Measurements from ENCODE around the gene LOXHD1.
A peak's percentile ranks its signal among the peaks of the same experiment; 100 is the strongest.

LOXHD1 gene

DNA sequence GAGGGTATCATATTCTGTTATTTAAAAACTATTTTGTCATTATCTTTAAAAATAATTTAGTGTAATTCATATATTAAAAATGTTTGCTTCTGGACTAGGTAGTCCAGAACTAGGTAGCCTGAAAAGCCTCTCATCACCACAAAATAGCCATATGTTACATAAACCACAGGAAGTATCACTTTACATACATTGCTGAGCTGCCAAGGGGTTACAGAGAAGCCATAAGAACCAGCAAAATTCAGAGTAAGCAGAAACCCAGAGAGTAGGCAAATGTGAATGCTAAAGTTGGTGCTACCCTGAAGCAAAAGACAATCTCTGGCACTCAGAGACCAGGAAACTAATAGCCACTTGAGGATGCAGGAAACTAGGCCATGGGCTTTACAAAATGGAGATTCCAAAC lies 60.9 kb downstream of the LOXHD1 start:
- no peak overlapping the region for H3K4me3 ChIP-seq (ENCODE audit: low read depth, low read length)
- DNase-seq (ENCODE audit: low read depth) = peak; percentile 42
- TF ChIP-seq, protein P1, sequence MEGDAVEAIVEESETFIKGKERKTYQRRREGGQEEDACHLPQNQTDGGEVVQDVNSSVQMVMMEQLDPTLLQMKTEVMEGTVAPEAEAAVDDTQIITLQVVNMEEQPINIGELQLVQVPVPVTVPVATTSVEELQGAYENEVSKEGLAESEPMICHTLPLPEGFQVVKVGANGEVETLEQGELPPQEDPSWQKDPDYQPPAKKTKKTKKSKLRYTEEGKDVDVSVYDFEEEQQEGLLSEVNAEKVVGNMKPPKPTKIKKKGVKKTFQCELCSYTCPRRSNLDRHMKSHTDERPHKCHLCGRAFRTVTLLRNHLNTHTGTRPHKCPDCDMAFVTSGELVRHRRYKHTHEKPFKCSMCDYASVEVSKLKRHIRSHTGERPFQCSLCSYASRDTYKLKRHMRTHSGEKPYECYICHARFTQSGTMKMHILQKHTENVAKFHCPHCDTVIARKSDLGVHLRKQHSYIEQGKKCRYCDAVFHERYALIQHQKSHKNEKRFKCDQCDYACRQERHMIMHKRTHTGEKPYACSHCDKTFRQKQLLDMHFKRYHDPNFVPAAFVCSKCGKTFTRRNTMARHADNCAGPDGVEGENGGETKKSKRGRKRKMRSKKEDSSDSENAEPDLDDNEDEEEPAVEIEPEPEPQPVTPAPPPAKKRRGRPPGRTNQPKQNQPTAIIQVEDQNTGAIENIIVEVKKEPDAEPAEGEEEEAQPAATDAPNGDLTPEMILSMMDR (IDR thresholded peaks at IDR 0.05; ENCODE audit: low read depth, low read length) = no peak
- TF ChIP-seq POLR2A (IDR thresholded peaks at IDR 0.05; ENCODE audit: extremely low read depth, insufficient read length) (no peak), MYC (IDR thresholded peaks at IDR 0.05; ENCODE audit: low read depth, low read length) (no peak)
- TF ChIP-seq, protein P2, sequence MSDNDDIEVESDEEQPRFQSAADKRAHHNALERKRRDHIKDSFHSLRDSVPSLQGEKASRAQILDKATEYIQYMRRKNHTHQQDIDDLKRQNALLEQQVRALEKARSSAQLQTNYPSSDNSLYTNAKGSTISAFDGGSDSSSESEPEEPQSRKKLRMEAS (IDR thresholded peaks at IDR 0.05; ENCODE audit: low read depth, low read length) = no peak

DNA sequence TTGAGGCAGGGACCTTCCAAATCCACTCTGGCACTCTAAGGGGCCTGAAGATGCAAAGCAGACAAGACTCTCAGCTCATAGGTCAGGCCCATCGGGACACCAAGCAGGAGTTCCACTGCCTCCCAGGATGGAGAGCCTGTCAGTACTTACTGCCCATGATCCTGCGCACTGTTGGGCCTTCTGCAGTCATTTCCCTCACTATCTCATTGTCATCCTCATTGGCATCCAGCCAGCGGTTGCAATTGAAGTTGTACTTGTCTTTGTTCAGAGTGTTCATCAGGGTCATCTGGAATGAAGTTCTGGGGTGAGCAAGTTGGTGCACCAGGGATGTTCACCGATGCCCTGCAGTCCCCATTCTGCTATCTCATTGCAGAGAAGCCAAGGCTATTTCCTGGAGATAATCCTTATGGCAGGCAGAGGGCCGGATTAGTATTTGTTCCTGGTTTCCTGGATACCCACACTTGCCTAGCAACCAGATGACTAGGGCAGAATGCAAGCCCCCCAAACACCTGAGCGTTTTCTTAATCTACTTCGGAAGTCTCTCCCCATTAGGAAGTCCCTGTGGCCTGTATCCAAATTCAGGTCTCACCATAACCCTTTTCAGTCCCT lies 65.1 kb downstream of the LOXHD1 start:
- H3K4me3 ChIP-seq (ENCODE audit: low read depth, low read length) = no peak overlapping the region
- no peak for DNase-seq (ENCODE audit: low read depth)
- TF ChIP-seq POLR2A (IDR thresholded peaks at IDR 0.05; ENCODE audit: extremely low read depth, insufficient read length) (no peak), MYC (IDR thresholded peaks at IDR 0.05; ENCODE audit: low read depth, low read length) (no peak)
- TF ChIP-seq, protein P2 (IDR thresholded peaks at IDR 0.05; ENCODE audit: low read depth, low read length) = no peak
- TF ChIP-seq, protein P1 (IDR thresholded peaks at IDR 0.05; ENCODE audit: low read depth, low read length) = no peak

DNA sequence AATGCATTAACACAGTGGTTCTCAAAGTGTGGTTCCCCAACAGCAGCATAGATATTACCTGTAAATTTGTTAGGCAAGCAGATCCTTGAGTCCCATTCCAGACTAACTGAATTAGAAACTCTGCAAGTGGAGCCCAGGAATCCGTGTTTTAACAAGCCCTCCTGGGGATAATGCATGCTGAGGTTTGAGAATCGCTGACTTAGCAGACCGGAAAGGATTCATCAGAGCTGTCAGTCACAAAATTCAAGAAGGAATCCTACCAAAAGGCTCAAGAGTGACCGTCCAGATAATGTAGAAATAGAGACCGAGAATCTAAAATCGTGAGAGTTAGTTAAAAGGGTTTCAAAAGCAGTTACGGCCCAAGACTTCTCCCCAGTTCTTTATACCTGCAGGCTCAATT lies 66.9 kb downstream of the LOXHD1 start:
- H3K4me3 ChIP-seq (ENCODE audit: low read depth, low read length) = no peak overlapping the region
- TF ChIP-seq MYC (IDR thresholded peaks at IDR 0.05; ENCODE audit: low read depth, low read length) (no peak), POLR2A (IDR thresholded peaks at IDR 0.05; ENCODE audit: extremely low read depth, insufficient read length) (no peak)
- TF ChIP-seq, protein P1 (IDR thresholded peaks at IDR 0.05; ENCODE audit: low read depth, low read length) = no peak
- TF ChIP-seq, protein P2 (IDR thresholded peaks at IDR 0.05; ENCODE audit: low read depth, low read length) = no peak
- DNase-seq (ENCODE audit: low read depth) = no peak

DNA sequence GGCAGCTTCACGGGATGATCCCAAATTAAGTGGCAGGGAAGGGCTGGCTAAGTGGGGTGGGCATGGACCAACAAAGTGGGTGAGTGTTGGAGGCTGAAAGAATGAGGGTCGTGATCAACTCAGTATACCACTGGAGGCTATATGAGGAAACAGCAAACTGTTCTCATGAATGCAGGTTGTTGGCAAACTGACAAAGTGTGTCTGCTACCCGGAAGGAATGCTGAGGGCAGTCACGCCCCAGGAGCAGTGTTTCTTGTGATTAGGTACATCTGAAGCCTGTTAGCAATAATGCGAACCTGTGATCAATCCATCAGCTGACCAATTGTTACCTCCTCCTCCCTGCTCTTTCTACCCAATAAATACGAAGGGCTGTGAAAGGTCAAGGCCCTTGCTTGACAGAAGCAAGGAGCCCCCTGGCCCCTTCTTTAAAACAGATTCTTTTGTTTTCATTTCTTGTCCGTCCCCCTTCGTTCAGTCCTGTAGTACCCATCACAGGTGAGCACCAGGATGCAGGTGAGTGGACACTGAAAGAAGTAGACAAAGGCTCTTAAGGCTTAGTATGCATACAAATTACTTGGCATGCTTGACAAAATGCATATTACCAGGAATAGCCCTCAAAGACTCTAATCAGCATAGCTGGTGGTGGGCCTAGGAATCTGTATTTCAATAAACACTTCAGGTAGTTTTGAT lies 67.9 kb downstream of the LOXHD1 start:
- TF ChIP-seq, protein P1 (IDR thresholded peaks at IDR 0.05; ENCODE audit: low read depth, low read length) = no peak
- TF ChIP-seq MYC (IDR thresholded peaks at IDR 0.05; ENCODE audit: low read depth, low read length) = no peak
- TF ChIP-seq POLR2A (IDR thresholded peaks at IDR 0.05; ENCODE audit: extremely low read depth, insufficient read length) = no peak
- TF ChIP-seq, protein P2 (IDR thresholded peaks at IDR 0.05; ENCODE audit: low read depth, low read length) = no peak
- no peak for DNase-seq (ENCODE audit: low read depth)
- H3K4me3 ChIP-seq (ENCODE audit: low read depth, low read length) = no peak overlapping the region

DNA sequence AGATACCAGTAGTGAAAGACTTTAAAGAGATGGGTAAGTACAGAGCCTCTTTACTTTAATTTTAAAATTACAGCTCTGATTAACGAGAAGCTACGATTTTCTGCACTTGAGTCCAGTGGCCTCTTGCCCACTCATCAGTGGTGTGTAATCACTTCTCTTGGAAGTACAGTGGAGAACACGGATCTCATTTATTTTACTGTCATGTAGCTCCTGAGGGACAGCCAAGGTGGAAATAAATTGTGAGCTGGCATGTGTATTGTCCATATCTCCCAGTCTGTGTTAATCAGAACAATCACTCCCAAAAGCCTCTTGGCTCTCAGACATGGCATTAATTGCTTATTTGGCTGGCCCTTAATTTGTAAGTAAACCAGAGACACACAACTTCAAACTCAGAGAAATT lies 69.4 kb downstream of the LOXHD1 start:
- DNase-seq (ENCODE audit: low read depth) = no peak
- no peak overlapping the region for H3K4me3 ChIP-seq (ENCODE audit: low read depth, low read length)
- TF ChIP-seq MYC (IDR thresholded peaks at IDR 0.05; ENCODE audit: low read depth, low read length) = no peak
- TF ChIP-seq POLR2A (IDR thresholded peaks at IDR 0.05; ENCODE audit: extremely low read depth, insufficient read length) = no peak
- TF ChIP-seq, protein P2 (IDR thresholded peaks at IDR 0.05; ENCODE audit: low read depth, low read length) = no peak
- TF ChIP-seq, protein P1 (IDR thresholded peaks at IDR 0.05; ENCODE audit: low read depth, low read length) = no peak
